Measurements from ENCODE around the gene OSBP.

DNA sequence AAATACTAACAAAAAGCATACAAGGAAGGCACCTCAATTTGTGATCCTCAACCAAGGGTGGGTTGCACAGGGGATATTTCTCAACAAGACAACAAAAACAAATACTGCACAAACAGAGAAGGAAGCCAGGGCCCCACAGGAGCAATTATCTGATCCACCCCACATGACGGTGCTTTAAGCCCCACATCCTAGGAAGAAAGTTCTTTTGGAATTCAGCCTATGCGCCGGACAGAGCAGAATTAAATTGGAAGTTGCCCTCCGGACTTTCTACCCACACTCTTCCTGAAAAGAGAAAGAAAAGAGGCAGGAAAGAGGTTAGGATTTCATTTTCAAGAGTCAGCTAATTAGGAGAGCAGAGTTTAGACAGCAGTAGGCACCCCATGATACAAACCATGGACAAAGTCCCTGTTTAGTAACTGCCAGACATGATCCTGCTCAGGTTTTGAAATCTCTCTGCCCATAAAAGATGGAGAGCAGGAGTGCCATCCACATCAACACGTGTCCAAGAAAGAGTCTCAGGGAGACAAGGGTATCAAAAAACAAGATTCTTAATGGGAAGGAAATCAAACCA lies 40.6 kb downstream of the OSBP start:
- TF ChIP-seq EZH2phosphoT487 (IDR thresholded peaks at IDR 0.05; ENCODE audit: insufficient read depth, low read depth) (no peak), EZH2 (IDR thresholded peaks at IDR 0.05; ENCODE audit: insufficient read depth, poor library complexity, severe bottlenecking) (no peak)

Data from GM23248 (cell line).